HG03139 (cell line): Measurements from ENCODE around the gene KRT8.
"Not testable (repeated sequence)": the region's sequence is repeated elsewhere in the genome, so short reads cannot be mapped to it uniquely, and the experiment has no call there.

ENCODE experiments used
- ATAC-seq: cut with Tn5 transposase; IDR thresholded peaks from one replicate; pipeline ENCODE4 v1.9.1; 2021; ENCODE audit not compliant: unreplicated experiment

KRT8 gene

DNA sequence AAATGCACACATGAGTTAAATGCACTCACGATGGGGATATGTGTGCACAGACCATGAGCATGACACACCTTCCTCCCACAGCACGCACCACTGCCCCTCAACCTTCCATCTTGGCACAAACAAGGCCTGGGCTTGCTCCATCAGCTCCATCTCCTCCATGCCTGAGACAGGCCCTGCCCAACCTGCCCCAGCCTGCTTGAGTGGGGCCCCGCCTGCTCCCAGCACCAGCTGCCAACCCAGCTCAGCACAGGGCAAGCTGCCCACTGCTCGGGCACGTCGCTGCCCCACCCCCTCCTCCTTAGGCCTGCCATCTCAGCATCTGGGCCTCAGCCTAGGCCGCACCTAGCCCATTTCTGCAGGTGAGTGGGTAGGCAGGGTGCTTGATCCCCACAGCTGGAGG lies 28.5 kb downstream of the KRT8 start:
- no peak for ATAC-seq

DNA sequence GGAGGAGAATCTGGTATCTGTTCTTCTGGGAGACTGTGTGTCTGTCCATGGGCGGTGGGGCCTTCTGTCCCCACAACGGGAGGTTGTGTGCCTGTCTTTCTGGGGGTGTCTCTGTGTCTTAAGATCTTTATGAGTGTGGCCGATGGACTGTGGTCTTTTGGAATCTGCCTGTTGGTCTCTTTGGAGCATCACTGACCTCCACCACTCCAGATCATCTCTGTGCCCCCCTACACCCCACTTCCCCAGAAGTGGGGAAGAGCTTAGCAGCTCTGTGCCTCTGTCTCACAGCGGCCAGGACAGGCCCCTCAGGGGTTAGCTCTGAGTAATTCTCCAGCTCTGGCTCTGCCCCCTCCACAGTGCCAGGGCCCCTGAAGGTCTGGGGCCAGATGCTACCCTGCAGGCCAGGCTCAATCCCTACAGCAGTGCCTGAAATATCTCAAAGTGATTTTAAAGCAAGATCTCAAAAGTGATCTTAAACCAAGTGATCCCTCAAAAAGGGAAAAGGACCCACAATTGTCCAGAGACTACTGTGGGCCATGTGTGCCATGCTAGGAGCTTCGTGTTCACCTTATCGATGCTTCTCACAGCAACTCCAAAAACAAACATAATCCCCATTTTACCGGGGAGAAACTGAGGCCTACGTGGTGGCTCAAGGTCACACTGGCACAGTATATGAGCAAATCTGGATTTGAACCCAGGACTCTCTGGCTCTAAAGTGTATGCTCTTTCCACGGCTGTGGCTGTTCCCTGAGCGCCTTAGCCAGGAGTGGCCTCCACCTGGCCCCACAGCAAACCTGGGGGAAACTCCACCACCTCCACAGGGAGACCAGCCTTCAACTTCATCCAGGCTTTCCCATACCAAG lies 30.1 kb downstream of the KRT8 start:
- no peak for ATAC-seq

DNA sequence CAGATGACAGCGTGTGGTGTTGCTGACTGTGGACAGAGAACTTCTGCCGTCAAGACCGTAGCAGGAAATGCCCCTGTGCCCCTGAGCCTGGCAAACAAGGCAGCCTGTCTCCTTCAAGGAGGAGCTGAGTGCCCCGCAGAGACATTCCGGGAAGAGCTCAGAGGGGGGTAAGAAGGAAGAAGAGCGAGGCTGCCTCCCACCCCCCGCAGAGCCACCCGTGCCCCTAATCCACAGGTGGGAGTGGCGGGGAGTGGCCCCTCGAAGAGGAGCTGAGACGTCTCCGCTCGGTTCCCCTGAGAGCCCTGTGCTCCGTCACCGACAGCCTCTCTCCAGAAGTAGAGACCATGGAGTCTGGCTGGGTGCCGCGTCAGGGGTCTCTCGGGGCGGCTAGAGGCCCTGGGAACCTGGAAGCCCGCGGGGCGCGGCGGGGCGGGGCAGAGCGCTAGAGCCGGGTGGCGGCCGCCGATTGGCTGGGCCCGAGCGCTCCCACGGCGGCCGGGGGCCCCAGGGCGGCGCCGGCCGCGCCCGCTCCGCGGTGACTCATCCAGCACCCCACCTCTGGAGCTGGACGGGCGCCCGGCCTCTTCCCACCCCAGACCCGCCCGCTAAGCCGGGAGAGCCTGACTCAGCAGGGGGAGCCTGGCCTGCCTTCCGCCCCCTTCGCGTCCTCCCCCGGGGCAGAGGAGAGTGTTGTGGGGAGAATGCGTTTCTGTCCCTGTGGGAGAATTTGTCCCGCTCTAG lies 30.9 kb downstream of the KRT8 start:
- no peak for ATAC-seq

DNA sequence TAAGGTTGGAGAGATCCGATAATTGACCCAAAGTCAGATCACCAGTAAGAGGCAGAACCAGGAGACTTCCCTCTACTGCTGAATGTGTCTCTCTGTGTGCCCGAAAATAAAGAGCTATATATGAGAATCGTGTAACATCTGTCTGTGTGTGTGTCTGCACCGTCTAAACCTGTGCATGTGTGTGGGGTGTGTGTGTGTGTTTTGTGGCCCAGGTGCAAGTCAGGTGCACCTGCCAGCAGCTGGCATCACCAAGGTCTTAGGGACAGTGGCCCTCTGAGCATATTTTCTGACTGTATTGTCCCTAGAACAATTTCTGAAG lies 31.4 kb downstream of the KRT8 start:
- no peak for ATAC-seq

DNA sequence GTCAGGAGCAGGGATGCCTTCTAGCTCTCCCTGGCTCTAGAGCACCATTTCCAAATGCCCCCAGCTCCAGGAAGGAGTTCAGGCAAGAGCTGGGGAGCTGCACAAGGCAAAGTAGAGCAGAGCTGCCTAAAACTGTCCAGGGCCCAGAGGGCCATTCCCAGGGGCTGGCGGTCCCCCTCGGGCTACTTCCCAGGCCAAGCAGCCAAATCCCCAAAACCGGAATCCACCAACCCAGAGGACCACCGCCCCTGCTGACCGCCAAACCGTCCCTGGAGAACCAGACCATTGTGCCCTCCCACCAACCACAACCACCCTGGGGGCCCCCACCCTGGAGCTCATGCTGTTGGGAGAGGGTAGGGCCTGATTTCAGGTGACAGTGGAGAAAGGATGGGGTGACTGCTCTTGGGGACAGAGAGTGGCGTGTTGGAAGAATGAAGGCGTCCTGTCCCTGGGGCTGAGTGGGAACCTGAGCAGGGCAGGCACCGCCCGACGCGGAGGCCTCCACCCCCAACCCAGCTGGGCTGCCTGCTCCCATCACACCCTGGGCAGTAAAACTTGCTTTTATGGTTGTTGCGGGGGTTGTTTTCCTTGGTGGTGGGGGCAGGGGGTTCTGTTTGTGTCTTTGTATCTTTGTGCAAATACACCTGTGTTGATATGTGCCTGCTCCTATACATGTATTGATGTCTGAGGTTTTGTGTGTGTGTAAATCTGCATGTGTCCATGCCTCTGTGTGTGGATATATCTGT lies 32.1 kb downstream of the KRT8 start:
- ATAC-seq = no peak

DNA sequence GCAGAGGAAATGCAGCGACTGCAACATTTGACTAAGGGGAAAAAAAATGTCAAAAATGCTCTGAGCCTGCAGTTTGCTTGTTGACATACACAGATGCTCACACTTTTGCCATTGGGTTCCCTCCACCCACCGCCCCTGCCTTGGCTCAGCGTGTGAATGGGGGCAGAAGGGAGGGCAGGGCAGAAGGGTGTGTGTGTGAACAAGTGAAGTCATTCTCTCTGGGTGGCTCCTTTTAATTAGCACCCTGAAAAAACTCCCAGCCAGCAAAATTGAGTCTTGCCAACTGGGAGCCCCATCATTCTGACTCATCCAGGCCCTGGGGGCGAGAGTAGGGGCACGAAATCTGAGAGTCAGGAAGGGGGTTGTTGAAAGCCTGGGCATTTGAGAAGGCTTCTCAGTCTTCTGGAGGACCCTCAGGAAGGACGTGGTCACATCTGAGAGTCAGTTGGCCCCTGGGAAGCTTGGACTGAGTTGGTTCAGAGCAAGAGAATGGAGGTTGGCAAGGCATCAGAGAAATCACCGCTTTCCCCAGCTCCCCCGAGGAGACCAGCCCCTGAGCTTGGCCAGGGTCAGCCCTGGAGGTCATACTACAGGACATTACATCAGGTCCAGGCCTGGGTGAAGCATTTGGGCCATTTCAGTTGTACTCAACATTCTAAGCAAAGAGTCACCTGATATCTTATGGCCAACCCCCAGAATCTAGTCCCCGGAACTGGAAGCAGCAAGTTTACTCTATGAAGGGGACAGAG lies 33.4 kb downstream of the KRT8 start:
- no peak for ATAC-seq

DNA sequence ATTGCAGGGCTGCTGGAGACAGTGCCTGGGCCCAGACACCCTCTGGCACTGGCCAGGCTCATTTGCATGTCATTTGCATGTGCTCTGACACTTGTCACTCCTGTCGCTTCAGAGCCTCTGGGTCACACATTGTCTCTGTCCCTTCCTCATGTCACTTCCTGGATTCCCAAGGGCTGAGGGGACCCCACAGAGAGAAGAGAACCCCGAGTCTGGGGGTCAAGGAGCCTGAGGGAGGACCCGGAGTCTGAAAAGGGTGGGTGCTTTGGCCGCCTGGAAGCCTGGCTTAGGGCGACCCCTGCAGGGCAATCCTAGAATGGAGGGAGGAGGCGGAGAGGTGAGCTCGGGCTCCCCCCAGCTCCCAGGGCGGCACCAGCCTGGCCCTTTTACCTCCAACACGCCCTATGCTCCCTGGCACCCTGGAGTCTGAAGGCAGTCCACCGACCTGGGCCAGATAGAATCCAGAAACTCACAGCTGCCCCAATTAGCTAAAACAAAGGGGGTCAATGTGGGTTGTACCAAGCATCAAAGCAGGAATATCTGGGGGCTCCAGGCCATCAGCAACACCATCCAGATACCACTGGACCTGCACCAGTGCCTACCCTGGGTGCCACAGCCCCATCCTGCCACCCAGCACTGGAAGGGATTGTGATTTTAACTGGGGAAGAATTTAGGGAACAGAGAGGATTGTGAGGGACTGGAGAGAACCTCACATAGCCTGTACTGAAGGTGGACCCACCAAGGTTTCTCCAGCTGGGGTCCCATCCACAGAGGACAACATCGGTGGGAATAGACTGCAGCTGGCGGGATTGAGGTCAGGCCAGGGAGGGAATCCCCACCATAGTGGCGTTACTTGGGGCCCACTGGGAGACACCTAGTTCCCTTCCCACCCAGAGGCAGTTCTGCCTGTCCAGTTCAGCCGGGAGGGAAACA lies 34.2 kb downstream of the KRT8 start:
- ATAC-seq = no peak

DNA sequence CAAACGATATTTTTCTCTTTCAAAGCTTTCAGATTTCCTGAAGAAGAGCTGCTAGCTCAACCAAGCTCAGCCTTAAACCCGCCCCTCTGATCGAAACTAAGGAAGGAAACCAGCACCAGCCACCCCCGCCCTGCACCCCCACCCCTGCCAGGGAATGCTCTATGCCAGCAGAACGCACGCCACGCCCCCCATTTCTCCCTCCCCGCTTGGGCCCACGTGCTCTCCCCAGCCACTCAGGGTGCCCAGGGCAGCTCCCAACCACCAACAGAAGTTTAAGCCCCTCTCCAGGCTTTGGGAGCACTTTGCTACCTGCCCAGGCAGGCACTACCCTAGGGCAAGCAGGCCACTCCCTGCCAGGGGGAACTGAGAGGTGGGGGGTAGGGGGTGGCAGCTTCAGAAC lies 37.2 kb downstream of the KRT8 start:
- no peak for ATAC-seq

DNA sequence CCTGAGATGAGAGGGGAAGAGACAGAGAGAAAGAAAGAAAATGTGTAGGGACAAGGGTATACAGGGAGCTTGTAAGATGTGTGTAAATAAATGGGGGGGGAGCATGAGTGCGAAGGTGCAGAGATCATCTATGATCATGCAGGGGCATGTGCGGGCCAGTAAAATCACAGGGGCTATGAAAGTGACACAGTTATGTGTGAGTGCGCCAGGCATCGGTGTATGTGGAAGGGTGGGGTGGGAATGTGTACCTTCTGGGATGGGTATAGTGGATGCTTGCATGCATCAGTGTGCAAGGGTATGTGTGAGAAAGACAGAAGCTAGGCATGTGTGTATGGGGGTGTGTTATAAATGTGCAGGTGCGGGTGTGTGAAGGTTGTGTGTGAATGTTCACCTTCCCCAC lies 37.7 kb downstream of the KRT8 start:
- no peak for ATAC-seq

DNA sequence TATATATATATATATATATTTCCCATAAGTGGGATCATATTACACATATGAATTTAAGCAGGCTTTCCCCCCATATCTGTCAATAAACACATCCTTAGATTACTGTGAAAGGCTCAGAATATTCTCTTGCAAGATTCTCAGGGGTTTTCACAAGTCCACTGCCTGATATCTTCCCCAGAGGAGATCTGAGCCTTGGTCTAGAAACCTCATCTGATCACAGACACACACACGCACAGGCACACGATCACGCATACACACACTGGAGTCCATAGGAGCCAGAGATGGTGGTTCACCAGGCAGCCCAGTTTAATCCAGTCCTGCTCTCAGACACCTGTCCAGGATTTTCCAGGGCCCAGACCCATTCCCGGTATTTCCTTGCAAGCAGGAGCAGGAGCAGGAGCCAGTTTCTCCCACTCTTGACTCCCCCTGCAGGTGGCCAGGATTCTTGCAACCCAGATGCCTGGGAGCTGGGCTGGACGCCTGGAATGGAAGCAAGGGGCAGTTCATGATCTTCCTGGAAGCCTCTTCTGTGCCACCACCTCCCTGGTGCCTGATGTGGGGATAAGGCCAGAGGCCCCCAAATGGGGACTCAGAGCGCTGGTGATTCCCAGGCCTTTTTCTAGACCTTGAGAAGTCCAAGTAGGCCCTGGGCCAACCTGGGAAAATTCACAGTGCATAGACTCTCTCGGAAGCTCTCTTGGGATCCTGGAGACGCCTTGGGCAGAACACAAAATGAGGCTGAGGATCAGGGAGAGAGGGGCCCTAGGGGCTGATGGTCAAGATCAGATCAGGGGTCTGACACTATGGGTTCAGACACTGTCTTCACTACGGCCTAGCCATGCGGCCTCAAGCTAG lies 39.6 kb downstream of the KRT8 start:
- ATAC-seq = no peak

DNA sequence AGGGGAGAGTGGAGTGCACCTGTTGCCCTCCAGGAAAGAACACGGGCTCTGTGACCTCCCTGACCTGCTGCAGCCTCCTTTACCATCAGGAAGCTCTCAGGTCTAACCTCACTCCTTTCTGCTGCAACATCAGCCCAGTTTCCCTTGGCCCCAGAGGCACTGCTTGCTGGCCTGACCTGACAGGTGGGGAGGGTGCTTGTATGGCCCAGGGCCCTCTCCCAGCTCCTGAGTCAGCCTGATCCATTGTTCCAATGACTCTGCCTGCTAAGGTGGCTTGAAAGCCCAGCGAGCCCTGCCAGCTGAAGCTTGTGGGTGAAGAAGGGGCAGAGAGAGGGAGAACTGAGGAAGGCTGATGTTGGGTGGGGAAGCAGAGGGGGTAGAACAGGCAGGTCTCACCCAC lies 42.9 kb downstream of the KRT8 start:
- ATAC-seq = no peak

DNA sequence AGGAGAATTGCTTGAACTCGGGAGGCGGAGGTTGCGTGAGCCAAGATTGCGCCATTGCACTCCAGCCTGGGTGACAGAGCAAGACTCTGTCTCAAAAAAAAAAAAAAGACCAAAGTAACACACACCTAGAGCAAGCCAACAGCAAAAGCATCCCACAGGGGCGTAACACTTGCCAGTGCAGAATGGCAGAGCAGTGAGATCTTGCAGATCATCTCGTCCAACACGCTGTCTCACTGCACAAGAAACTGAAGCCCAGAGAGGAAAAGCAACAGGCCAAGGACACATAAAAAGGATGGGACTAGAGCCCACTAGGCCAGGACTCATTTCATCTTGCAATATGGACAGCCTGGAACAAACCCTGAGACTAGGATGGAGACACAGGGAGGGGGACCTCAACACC lies 43.4 kb downstream of the KRT8 start:
- no peak for ATAC-seq

DNA sequence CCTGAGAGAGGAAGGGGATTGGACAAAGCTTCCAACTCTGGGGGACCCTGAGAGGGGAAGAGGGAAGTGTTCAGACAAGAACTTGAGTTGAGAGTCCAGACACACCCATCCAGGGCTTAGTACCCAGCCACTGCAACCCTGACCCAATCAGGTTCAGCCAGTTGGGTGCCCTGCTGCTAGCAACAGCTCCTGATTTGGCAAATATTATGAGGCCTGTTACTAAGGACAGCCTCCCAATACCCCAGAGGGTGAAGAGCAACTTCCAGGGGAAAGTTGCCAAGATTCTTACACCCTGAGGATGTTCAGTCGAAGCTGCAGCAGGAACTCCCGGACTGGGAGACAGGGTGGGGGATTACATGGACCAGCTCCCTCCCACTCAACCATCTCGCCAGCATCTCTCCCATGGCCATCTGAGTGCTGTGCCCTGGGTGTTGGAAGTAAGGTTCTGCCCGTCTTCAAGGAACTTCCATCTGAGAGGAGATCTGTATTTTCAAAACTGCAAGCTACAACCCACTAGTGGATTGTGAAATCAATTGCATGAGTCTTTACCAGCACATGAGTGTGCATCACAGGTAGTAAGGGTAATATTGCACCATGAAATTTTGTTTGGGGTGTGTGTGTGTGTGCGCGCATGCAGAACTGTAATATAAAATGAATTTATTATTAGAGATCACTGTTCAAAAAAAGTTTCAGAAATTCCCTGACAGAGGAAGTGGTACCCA lies 44.6 kb downstream of the KRT8 start:
- ATAC-seq = no peak

DNA sequence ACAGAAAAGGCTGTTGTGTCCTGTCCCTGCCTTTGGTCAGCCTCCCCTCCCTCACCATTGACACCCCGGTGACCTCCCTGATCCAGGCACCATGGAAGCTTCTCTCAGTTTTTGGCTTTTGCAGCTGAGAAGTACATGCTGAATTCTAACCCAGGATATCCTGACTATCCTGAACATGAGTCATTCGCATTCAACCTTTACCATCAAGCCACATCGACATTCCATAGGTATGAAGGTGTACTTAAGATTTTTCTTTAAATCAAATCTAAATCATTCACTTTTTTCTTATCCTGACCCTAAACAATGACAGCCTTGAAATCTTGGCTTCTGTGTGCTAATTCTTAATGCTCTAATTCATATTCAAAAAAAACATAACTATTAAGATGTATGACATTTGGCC lies 47.4 kb downstream of the KRT8 start:
- no peak for ATAC-seq

DNA sequence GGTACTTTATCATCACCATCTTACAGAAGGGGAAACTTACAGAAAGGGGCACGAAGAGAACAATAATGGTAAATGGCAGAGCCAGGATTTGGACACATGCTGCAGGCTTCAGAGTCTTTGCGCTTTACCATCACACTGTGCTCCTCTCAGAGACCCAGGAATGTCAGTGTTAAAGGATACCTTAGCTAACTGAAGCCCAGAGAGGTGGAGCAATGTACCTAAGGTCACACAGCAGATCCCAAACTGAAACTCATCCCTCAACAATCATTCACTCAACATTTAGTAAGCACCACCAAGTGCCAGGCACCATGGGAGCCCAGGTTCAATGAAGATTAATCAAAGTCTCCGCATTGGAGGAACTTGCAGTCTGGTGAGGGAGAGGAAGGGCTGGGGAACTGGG lies 48.1 kb downstream of the KRT8 start:
- ATAC-seq = no peak

DNA sequence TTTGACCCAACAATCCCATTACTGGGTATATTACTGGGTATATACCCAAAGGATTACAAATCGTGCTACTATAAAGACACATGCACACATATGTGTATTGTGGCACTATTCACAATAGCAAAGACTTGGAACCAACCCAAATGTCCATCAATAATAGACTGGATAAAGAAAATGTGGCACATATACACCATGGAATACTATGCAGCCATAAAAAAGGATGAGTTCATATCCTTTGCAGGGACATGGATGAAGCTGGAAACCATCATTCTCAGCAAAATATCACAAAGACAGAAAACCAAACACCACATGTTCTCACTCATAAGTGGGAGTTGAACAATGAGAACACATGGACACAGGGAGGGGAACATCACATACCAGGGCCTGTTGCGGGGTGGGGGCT lies 48.8 kb downstream of the KRT8 start:
- not testable (repeated sequence) for ATAC-seq

DNA sequence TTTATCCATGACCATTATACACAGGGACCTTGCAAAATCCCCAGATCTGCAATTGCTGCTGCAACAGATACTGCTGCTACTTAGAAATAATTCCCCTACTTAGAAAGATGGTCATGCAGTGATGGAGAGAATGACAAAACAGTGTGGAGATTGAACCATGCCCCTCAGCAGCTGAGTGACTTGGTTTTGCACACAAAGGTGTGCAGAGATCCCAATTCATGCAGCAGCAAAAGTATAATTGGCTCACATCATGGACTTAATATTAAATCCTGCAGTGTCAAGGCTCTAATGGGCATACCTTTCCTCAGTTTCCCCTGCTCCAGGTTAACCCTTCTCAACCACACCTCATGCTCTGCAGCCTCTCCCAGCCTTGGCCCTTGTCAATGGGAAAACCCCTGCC lies 53.1 kb downstream of the KRT8 start:
- no peak for ATAC-seq

DNA sequence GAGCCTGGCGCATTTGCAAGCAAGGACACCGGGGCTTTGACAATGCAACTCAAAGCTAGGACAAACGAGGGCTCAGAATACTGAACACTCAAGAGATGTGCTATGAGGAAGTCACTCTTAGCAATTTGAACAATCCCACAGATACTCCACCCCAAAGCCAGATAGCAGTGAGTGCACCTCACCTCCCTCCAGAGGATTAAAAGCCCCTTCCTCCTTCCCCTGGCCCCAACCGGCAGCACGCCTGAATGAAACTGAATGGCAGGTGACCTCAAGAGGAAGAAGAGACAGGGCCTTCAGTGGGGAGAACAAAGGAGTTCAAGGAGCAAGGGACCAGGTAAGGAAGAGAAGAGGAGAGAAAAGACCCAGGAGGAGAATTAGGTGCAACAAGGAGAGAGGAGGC lies 54.2 kb downstream of the KRT8 start:
- no peak for ATAC-seq

DNA sequence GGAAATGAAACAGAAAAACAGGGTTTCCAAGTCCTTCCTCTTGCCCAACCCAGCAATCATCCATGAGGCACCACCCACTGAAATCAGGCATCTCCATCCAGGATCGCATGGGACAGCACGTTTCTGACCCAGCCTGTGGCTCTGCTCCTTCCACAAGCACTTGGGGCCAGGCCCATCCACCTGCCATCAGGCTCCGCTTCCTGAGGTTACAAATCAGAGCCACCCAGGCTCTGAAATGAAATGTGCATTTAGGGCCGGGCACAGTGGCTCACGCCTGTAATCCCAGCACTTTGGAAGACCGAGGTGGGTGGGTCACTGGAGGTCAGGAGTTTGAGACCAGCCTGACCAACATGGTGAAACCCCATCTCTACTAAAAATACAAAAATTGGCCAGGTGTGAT lies 55.4 kb downstream of the KRT8 start:
- ATAC-seq = no peak
